Right lung (tissue), 5 donors: ENCODE measurements around the gene DGKD. TPM values are rescaled to one million over a fixed set of nuclear protein-coding genes. Genes with fewer than 3 reads are reported as not detected.

Experiments
- DNase-seq, 2 donors: peaks; one replicate each; pipeline ENCODE4 v3.0.0-alpha.2; 2013
- polyA plus RNA-seq, 5 donors: library from polyadenylated mRNA; unstranded; fragments of 120-200 nt; gene quantifications; one replicate each; pipeline versions ENCODE4 v1.2.1 to v1.2.3, GENCODE V29; 2013; ENCODE audit warnings: inconsistent platforms in 1 of 5, low replicate concordance in 1 of 5; ENCODE audit not compliant: insufficient read length in 5 of 5, insufficient read depth in 1 of 5

Gene DGKD
- polyA plus RNA-seq, 5 donors = 23.5 to 32.5 (median 29.2) TPM

GRCh38 chr2:233338046-233338445 is 16.2 kb upstream of the DGKD start:
- DNase-seq = no peak

- no peak for DNase-seq
Observed at GRCh38 chr2:233338812-233339368, 15.4 kb upstream of the DGKD start.

GRCh38 chr2:233339427-233339826 is 14.9 kb upstream of the DGKD start:
- no peak for DNase-seq

GRCh38 chr2:233341296-233341695 is 13.0 kb upstream of the DGKD start:
- no peak for DNase-seq

- no peak for DNase-seq
Observed at GRCh38 chr2:233342301-233342700, 12.0 kb upstream of the DGKD start.

- no peak for DNase-seq
Observed at GRCh38 chr2:233343171-233343705, 11.1 kb upstream of the DGKD start.

- no peak for DNase-seq
Observed at GRCh38 chr2:233346376-233346775, 7.9 kb upstream of the DGKD start.

GRCh38 chr2:233346930-233347329 is 7.4 kb upstream of the DGKD start:
- no peak for DNase-seq

GRCh38 chr2:233349005-233349998 is 5.0 kb upstream of the DGKD start:
- no peak for DNase-seq

GRCh38 chr2:233350708-233351107 is 3.6 kb upstream of the DGKD start:
- DNase-seq = no peak

GRCh38 chr2:233351423-233351822 is 2.9 kb upstream of the DGKD start:
- no peak for DNase-seq

- no peak for DNase-seq
Observed at GRCh38 chr2:233352141-233352842, 2.0 kb upstream of the DGKD start.

- DNase-seq = no peak
Observed at GRCh38 chr2:233353101-233353768, 1.1 kb upstream of the DGKD start.

- DNase-seq = no peak
Observed at GRCh38 chr2:233354500-233354924, 218 bp downstream of the DGKD start.

- no peak for DNase-seq
Observed at GRCh38 chr2:233354971-233355574, 779 bp downstream of the DGKD start.

GRCh38 chr2:233355916-233356315 is 1.6 kb downstream of the DGKD start:
- no peak for DNase-seq

- no peak for DNase-seq
Observed at GRCh38 chr2:233356546-233357308, 2.4 kb downstream of the DGKD start.

- DNase-seq = no peak
Observed at GRCh38 chr2:233358335-233358734, 4.0 kb downstream of the DGKD start.

GRCh38 chr2:233358947-233359346 is 4.7 kb downstream of the DGKD start:
- no peak for DNase-seq

GRCh38 chr2:233359823-233360222 is 5.5 kb downstream of the DGKD start:
- DNase-seq = no peak
